HG02981 (cell line): ENCODE results near the gene TTC7B.

ENCODE experiments used
- ATAC-seq: cut with Tn5 transposase; IDR thresholded peaks from one replicate; pipeline ENCODE4 v1.9.1; 2021; ENCODE audit warnings: mild to moderate bottlenecking, moderate library complexity; ENCODE audit not compliant: unreplicated experiment

TTC7B gene

DNA sequence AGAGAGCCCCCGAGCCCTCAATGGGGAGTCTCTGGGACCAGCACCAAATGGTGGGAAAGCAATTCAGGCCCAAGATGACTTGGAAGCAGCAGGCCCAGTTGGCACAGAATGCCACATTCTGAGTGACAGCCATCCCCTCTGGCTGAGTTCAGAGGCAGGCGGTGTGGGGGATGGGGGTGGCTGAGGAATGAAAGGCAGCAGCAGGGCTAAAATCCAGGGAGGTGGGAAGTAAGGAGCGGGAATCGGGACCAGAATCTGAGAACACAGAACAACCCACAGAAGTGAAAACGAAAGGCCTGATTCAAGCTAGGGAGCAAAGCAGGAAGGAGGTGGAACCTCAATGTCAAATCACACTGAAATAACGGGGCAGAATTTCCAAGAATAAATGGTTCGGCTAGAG lies 248.2 kb downstream of the TTC7B start:
- no peak for ATAC-seq

DNA sequence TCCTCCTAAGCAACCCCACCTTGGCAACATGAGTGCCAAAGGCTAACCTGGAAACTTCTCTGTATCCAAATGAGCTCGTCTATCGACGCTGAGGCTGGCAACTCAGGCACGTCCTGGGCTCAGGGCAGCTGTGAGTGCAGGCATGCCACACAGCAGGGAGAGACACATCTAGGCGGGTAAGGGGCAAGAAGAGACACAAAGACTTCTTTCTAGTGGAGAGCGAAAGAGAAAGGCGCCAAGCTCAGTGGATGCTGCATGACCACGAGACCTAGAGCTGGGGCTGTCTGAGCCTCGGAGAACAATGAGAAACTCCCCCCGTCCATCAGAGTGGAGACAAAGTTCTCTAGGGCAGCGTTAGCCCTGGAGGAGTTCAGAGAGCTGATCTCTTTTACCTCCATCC lies 249.0 kb downstream of the TTC7B start:
- ATAC-seq, result no peak

DNA sequence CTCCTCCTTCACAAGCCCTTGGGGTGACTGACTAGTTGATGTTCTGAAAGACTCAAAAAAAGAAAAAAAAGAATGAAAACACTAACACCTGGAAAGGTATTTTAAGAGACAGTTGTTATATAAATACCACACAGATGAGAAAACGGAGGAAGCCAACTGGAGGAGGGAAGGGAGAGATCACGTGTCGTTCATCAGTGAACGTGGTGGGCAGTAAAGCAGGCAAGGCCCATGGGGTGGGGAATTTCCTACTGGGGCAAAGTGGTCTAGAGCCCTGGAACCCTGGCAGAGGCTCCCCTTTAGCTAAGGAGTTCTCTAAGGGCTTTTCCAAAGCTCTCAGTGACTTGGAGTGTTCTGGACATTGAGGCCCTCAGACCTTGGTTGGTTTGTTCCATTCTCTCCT lies 249.7 kb downstream of the TTC7B start:
- ATAC-seq, result no peak

DNA sequence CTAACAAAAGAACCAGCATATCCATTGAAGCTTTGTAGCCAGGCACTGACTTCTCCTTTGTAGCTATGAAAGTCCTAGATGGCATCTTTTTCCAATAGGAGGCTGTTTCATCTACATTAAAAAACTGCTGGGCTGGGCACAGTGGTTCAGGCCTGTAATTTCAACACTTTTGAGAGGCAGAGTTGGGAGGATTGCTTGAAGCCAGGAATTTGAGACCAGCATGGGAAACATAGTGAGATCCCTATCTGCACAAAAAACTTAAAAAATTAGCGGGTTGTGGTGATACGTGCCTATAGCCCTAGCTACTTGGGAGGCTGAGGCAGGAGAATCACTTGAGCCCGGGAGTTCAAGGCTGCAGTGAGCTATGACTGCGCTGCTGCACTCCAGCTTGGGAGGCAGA lies 251.7 kb downstream of the TTC7B start:
- ATAC-seq, result no peak

DNA sequence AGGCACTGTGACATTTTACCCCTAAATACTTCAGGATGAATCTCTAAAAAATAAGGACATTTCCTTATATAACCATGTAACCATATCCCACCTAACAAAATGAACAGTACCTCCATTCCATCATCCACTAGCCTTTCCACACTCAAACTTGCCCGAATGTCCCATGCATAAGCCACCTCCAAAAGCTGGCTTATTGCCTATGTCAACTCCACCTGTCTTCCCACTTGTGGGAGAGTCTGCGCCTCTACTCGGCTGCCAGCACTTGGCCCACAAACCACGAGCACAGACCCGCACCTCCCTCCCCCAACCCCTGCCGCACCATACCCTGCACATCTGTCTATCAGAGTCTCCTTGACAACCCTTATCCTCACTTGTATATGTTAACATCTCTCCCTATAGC lies 253.6 kb downstream of the TTC7B start:
- no peak for ATAC-seq

DNA sequence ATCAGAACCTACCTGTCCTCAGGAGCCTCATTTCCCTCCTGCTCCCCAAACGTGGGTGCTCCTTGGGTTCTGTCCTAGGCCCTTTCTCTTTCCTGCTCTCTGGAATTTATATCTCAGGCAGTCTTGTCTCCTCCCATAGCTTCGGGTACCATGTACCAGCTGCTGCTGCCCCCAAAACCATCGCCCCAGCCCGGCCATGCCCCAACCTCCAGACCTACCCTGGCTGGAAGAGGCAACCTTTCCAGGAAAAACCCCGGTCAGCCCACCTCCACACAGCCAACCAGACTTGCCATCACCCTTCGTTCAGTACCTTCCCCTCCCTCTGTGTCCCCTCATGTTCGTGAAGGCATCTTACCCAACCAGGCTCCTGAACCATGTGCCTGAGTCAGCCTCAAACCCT lies 254.3 kb downstream of the TTC7B start:
- no peak for ATAC-seq

DNA sequence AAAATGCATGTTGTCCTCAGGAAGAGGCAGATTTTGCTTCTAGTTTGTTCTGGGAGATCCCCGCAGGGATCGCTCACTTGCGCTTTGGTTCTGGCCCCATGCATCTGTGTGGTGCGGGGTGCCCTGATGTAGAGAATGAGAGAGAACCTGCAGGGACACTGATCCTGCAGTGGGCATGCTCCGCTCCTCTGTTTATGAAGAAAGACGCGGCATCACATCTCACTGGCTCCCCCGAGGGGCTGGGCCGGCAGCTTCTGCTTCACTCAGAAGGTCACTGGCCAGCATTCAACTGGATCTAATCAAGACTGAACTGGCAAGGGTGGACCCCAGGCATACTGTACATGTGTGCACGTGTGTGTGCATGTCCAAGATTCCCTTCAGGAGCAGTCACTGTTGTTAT lies 255.2 kb downstream of the TTC7B start:
- no peak for ATAC-seq

DNA sequence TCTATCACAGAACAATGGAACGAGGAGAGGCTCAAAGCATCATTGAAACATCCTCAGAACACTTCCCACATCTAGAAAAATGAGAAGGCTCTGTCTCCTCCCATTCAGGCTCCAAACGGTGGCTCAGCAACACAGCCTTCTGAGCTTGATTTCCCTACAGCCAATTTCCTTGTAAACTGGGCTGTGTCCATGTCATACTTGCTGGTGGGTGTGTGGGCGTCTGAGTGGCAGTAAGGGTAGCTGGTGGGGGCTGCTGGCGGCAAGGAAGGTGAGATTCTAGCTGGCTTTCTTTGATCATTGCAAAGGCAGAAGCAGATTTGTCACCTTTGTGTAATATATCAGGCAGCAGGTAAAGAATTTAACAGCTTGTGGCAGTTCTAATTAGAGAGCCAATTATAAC lies 255.7 kb downstream of the TTC7B start:
- ATAC-seq, result no peak

DNA sequence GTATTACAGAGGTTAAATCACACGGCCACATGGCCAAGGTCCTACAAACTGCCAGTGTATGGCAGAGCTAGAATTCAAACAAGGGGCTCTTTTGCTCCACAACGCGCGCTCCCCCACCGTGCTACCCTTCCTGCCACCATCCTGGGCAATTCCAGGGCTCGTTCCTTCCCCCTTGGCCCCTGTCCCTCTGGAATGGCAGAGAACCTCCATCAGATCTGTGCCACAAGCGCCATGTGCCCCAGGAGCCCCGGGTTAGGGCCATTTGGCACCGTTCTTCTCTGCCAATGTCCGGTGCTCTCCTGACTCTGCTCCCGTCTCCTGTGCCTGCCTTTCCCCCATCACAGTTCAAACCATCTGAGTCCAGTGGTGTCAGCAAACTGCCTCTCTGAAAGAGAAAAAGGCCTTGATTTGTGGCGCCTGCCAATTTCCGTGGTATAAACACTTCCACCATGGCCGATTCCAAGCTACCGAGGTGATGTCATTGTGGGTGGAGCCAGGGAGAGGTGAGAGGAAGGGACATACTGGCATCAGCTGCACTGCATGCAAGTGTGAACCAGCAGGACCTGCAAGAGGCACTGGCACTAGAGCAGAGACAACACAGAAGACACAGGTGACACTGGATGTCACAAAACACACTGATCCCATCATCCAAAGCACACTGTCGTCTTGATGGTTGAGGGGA lies 256.3 kb downstream of the TTC7B start:
- ATAC-seq, result no peak

DNA sequence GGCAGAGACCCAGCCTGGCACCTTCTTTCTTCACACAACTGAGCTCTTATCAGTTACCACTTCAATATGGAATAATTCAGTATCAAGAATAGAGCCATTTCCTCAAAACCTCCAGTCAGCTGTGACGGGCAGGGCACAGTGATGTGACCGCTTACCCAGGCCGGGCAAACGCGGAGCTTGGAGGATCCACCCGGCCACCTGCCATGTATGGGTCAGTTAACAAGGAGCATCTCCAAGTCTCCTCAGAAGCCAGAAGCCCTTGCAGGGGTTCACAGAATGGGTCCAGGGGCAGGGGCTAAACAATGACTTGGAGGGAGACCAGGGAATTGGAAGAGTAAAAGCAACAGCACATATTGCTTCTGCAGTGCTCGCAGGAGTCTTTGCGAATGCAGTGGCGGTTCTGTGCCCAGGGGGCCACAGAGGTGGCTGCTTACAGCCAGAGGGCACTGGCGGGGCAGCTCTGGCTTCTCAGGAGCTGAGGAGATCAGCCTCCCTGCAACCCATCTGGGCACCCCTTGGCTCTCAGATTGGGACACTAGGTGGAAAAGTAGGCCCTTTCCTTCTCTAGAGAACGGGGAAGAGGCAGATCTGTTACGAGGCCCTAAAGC lies 257.1 kb downstream of the TTC7B start:
- ATAC-seq, result no peak

DNA sequence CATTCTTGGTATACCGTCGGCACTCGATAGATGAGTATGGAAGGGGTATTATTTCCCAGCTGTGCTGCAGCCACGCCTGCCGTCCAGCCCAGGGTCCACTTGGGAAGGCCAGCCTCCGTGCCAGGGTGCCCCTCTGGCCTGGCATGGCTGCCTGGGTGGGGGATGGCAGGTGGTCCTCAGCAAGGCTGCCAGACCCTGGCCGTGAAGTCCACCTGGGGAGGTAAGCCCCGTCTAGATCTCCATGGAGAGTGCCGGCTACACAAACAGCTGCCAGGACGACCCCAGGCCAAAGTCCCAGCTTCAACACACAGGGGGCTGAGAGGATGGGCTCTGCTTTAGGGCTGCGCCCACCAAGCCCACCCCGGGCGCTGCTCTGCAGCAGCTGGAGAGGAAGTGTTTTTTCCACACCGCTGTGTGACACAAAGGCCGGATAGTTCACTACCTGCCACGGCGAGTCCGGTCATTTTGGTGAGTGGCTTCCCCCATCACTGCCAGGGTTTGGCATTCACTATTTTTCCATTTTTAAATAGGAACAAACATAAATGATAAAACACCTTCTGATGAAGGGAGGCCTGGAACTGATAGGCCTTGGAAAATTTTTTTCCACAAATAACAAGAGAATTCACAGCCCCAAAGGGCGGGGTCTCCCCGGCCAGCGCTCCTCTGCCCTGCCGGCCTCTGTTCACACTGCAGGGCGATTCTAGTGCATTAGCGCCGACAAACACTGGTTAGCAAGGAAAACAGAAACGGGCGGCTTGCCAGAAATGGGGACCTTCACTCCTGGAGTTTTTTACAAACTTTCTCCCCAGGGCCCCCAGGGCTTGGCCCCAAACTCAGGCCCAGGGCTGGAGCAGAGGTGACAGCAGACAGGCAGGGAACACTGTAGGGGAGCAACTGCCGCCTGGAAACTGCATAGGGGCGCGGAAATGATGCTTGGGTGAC lies 257.9 kb downstream of the TTC7B start:
- ATAC-seq, result no peak

DNA sequence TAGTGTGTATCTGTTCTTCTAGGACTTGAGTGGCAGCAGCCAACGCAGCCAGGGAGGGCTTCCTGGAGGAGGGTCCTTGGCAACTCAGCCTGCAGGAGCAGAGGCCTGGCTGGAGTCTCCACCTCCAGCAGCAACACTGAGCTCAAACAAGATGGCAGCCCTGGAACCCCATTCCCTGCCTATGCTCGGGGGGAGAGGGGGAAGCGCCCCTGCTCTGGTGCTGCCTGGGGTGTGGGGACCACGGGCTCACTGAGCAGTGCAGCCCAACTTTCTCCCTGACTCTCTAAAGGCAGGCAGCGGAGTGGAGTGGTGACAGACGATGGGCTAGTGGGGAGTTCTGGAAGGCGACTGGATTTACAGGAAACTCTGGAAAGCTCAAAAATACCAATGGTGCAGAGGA lies 258.7 kb downstream of the TTC7B start:
- ATAC-seq, result no peak

DNA sequence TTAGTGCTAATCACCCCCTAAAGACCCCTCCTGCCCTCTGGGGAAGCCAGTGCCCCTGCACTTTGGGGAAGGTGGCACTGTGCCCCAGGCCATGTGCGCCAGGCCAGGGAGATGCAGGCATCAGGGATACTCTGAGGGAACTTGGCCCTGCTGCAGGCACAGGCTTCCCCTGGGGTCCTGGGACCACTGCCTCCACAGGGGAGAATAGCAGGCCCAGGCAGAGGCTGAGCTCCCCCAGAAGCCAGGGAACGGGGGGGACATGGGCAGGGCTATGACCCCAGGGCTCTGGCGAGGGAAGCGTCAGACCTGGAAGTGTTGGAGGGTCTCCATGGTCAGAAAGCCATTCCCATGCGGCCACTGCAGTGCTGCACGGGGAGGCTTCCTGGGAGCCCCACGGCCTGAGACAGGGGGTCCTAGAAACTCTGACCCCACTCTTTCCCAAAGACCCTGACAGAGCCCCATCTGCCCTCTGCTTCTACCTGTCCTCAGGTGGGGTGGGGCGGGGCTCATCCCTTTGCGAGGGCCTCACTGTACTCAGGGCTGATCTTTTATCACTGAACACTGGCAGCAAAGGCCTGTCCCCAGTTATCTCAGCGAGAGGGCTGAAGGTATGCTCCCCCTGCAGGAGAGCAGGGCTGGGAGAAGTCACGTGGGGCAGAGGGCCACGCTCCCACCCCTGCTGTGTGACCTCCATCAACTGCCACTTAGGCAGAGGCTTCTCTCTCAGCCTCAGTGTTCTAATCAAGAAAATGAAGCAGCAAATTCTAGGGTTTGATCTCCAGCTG lies 259.4 kb downstream of the TTC7B start:
- no peak for ATAC-seq

DNA sequence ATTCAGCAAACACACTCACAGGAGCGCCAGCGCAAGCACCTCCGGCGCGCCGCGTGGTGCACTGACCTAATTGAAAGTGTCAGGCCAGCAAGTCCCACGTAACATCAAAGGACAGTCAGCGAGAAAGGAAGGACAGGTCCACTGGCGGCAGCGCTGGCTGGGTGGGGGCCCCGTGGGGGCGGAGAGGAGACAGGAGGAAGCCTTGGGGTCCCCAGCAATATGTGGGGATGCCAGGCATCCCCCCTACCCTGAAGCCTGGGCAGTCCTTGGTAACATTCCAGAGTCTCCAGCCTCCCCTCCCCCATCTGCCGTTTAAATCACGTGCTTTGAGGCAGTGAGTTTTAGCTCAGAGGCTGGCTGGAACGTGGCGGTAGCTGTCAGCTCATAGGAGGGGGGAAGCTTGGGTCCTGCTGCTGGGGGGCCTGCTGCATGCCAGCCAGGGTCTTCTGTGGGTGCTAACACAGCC lies 260.2 kb downstream of the TTC7B start:
- no peak for ATAC-seq

DNA sequence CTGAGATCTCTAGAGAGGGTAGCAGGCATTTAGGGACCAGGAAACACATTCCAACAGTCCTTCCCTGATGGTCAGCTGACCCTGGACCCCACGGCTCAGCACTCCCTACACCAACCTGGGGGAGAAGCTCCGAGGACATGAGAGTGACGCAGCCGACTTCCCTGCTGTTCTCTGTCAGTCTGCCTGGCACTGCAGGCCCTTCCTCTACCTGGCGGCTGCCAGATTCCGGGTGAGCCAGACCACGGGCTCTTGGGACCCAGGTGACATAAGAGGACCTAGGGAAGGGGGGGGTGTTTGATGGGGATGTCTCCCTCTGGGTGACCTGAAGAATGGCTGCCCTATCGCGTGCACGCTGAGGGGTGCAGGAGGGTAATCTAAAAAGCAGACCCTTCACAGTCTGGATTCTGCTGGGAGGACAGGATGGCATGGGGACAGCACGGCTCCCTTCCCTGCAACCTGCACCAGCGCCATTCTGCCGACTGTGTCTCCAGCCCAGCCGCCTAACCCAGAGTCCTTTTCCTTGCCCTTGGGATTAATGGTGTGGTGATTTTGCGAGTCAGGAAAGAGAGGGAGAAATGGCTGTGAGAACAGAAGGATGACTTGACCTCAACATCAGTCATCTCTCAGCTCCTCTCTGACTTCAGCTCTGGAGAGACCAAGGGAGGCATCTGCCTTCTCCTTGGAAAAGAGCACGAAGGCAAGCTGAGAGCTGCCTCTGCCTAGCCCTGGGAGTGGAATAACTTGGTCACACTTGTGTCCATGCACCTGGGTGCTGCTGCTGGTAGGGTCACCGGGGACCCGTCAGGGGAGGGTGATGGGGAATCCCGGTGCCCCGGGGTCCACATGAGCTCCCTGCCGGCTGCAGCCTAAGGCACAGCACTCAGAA lies 260.9 kb downstream of the TTC7B start:
- ATAC-seq, result no peak

DNA sequence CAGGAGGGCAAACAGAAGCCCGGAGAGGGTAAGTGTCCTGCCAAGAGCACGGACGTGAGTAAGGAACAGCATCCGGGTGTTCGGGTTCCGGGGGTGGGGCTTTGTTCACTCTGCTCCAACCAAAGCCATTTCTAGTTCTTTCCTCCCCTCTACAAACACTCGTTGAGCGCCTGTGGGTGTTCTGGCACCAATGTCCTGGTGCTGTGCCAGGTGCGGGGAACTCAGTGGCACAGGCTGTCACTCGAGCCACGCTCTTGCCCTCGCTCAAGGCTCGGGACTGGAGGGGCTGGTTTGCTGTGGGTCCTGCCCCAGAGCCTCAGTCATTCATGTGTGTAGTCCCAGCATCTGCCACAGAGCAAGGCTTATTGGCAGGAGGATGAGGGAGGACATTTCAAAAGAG lies 261.9 kb downstream of the TTC7B start:
- ATAC-seq, result no peak

DNA sequence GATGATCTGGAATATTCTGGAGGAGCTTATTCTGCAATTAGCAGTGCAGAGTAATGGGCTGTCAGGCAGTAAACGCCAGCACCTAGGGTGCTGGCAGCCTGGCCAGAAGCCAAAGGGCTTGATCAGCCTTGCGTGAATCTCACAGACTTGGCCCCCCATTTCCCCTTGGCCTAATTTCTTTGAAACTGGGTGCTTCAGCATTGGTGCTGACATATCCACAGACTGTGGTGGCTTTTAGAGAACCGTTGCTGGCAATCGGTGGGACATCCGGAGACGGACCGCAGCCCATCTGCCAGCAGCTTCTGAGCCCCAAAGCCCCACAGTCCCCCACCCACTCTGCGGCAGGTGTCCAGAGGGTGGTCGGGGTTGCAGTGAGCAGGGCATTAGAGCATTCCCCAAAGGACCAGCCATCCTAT lies 262.3 kb downstream of the TTC7B start:
- ATAC-seq, result no peak

DNA sequence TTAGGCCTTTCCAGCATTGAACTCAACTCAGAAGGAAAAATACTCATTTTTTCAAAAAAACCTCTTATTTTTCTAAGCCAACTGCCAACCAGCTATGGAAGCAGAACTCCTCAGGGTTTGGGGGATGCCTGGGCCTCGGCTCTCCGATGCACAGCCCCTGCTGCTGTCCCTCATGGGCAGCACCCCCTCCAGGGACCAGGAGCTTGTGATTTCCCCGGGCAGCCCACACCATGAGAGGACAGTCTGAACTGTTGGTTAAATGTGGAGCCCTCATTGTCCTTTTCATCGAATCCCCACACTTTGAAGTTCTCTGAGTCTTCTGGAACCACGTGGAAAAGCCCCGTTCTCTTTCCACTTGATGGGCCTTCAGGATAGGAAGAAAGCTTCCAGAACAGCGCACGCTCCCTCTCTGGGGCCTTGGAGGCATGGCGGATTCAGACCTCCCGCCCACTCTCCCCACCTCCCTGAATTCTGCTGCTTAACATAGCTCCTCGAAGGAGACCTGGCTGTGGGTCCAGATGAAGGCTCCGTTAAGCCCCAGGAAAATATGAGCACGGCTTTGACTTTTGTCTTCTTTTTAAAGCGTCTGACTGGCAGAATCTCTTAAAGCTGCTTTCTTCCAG lies 262.8 kb downstream of the TTC7B start:
- ATAC-seq, result no peak

DNA sequence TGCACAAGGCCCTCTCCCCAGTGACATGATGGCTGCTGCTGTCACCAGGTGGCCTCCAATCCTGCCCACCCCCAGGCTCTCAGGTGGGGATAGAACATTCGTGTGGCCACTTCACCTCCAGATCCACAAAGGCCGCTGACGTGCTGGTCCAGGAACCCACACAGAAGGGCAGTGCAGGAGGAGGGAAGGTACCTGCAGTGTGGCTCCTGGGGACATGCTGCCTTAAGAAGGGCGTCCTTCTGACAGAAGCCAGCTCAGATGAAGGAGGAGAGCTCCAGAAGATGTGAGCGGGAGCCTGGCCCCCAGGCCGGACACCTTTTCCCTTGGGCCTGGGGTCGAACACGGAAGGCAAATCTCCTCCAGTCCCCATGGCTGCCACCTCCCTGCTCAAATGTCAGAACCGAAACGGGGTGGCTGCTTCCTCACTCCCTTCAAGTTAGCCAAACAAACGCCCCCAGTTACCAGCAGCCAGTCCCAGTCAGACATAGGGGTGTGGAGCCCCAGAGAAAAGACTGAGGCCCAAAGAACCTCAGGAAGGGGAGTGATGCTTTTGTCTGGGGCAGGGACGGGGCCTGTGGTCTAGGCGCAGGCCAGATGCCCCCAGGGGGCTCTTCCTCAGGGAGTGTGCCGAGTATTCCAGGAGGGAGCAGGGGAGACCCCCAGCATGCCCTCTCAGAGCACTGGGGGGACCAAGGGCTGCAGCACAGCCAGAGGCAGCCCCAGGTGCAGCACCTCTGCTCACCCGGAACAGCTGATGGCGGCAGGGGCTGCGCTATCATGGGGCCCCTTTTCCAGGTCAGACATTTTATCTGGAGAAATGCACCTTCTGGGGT lies 263.5 kb downstream of the TTC7B start:
- ATAC-seq, result no peak
